ENCODE results near the gene CKAP2.
A peak's percentile ranks its signal among the peaks of the same experiment; 100 is the strongest.
"Not testable (repeated sequence)": the region's sequence is repeated elsewhere in the genome, so short reads cannot be mapped to it uniquely, and the experiment has no call there.

Gene CKAP2

DNA sequence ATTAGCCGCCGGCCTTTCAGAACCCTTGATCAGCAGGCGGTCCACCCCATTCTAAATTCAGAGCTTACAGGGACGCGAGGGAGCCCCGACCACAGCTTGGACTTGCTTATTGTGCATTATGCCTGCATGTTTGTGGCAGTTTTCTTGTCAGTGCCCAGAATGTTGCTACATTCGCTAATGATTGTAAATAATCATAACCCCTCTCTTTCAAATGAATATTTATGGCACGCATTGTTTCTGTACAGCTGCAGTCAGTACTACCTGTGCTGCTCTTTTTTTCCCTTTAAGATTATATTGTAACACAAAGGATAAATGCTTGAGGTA, 4.5 kb upstream of the CKAP2 start:
- no peaks in the 10 kb centered on the region for H3K36me3 ChIP-seq (ENCODE audit: control insufficient read depth in 5 of 5, insufficient read depth in 5 of 5, low read length in 5 of 5)
- H3K27ac ChIP-seq (ENCODE audit: low read depth, low read length): peak overlapping the region; percentile 87
- peaks cover 5 to 41% (median 29%) of the 10 kb centered on the region in 5 donors for H3K4me1 ChIP-seq (ENCODE audit: control insufficient read depth in 5 of 5, insufficient read depth in 5 of 5, low read length in 5 of 5)
- no peaks in the 10 kb centered on the region for H3K27me3 ChIP-seq (ENCODE audit: control insufficient read depth in 5 of 5, insufficient read depth in 4 of 5, low read length in 5 of 5)
- no peaks in the 10 kb centered on the region for H3K9me3 ChIP-seq (ENCODE audit: control insufficient read depth in 5 of 5, low read length in 5 of 5)
- H3K4me3 ChIP-seq (ENCODE audit: low read depth in 1 of 5, low read length in 5 of 5): peak overlapping the region in 3 of 5 donors; percentile 50 to 91 (median 74)
- H3K9ac ChIP-seq (ENCODE audit: low read length in 5 of 5): peak overlapping the region in 2 of 5 donors; percentile 41 to 84

DNA sequence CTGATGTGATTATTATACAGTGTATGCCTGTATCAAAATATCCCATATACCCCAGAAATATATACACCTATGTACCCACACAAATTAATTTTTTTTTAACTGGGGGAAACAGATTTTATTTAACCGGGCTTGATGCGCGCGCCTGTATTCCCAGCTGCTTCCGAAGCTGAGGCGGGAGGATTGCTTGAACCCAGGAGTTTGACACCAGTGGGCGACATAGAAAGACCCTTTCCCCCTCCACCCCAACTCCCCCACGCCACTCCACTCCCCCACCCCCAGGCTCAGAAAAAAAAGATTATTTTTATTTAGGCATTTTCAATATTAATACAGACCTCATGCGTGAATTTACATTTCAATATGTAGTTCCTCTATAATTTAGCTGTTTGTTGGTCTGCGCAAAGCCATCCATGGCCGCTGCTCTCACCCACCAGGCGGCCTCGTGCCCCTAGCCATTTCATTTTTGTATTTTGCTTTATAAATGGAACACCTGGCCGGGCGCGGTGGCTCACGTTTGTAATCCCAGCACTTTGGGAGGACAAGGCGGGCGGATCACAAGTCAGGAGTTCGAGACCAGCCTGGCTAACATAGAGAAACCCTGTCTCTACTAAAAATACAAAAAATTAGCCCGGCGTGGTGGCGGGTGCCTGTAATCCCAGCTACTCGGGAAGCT, 4.0 kb upstream of the CKAP2 start:
- H3K27ac ChIP-seq (ENCODE audit: low read depth, low read length): no peak overlapping the region
- no peaks in the 10 kb centered on the region for H3K36me3 ChIP-seq (ENCODE audit: control insufficient read depth in 5 of 5, insufficient read depth in 5 of 5, low read length in 5 of 5)
- no peaks in the 10 kb centered on the region for H3K27me3 ChIP-seq (ENCODE audit: control insufficient read depth in 5 of 5, insufficient read depth in 4 of 5, low read length in 5 of 5)
- H3K4me3 ChIP-seq (ENCODE audit: low read depth in 1 of 5, low read length in 5 of 5): no peak overlapping the region
- peaks cover 5 to 46% (median 34%) of the 10 kb centered on the region in 5 donors for H3K4me1 ChIP-seq (ENCODE audit: control insufficient read depth in 5 of 5, insufficient read depth in 5 of 5, low read length in 5 of 5)
- H3K9me3 ChIP-seq (ENCODE audit: control insufficient read depth in 5 of 5, low read length in 5 of 5): no peaks in the 10 kb centered on the region
- peak overlapping the region in 1 of 5 donors; percentile 41 for H3K9ac ChIP-seq (ENCODE audit: low read length in 5 of 5)

DNA sequence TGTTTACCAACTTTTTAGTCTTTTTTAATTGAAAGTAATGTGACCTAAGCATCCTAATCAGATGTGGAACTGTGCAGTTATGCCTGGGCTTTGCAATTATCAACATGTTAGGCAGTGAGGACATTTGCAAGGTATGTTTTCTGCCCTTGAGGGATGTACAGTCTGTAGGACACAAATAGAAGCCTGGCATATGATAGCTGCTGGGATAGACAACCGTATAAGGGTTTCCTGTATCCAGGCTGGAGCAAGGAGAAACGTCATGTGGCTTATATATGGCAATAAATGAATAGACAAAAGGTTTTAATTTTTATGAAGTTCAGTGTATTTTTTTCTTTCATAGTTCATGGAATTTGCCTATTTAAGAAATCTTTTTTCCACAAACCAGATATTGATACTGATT, 2.8 kb upstream of the CKAP2 start:
- Histone ChIP-seq H3K27me3 (ENCODE audit: control insufficient read depth in 5 of 5, insufficient read depth in 4 of 5, low read length in 5 of 5) (no peaks in the 10 kb centered on the region), H3K9me3 (ENCODE audit: control insufficient read depth in 5 of 5, low read length in 5 of 5) (no peaks in the 10 kb centered on the region), H3K4me1 (ENCODE audit: control insufficient read depth in 5 of 5, insufficient read depth in 5 of 5, low read length in 5 of 5) (peaks cover 5 to 46% (median 36%) of the 10 kb centered on the region in 5 donors), H3K36me3 (ENCODE audit: control insufficient read depth in 5 of 5, insufficient read depth in 5 of 5, low read length in 5 of 5) (no peaks in the 10 kb centered on the region), H3K4me3 (ENCODE audit: low read depth in 1 of 5, low read length in 5 of 5) (no peak overlapping the region), H3K9ac (ENCODE audit: low read length in 5 of 5) (no peak overlapping the region), H3K27ac (ENCODE audit: low read depth, low read length) (no peak overlapping the region)

DNA sequence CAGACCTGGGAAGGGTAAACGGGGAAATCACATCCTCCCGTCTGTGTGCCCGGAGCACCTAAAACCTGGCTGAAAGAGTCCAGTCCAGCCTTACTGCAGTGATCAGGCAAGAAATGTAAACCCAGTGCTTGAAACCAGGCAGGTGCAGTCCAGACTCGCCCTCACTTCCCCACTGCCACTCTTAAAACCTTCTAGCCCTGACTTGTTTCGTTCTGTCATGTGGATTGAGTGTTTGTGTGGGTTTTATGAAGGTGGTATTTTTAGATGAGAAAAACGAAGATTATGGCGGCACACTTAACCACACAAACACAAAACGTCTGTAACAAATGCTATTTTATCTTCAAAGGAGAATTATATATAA, 839 bp upstream of the CKAP2 start:
- Histone ChIP-seq H3K9ac (ENCODE audit: low read length in 5 of 5) (peak overlapping the region in 3 of 5 donors; percentile 12 to 83 (median 67)), H3K4me3 (ENCODE audit: low read depth in 1 of 5, low read length in 5 of 5) (peak overlapping the region; percentile 83 to 95 (median 93)), H3K4me1 (ENCODE audit: control insufficient read depth in 5 of 5, insufficient read depth in 5 of 5, low read length in 5 of 5) (peaks cover 2 to 28% (median 21%) of the 10 kb centered on the region in 5 donors), H3K27me3 (ENCODE audit: control insufficient read depth in 5 of 5, insufficient read depth in 4 of 5, low read length in 5 of 5) (no peaks in the 10 kb centered on the region), H3K9me3 (ENCODE audit: control insufficient read depth in 5 of 5, low read length in 5 of 5) (no peaks in the 10 kb centered on the region), H3K27ac (ENCODE audit: low read depth, low read length) (peak overlapping the region; percentile 76), H3K36me3 (ENCODE audit: control insufficient read depth in 5 of 5, insufficient read depth in 5 of 5, low read length in 5 of 5) (no peaks in the 10 kb centered on the region)

DNA sequence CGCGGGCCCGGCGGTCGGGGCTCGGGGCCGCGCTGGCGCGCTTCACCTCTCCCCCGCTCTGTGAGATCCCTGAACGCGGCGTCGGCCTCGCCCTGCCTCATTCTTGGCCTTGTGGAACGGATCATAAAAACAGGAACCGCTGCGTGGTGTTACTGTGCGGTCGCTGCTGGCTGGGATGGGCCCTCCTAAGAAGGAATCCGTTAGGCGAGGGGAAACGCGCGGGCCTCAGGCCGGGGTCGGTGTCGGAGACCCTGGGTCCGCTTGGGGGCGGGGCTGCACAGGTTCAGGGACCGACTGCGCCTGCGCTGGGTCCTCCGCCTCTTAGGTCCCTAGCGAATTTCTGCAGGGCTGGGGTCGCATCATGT, 381 bp downstream of the CKAP2 start:
- peaks cover 1 to 24% (median 21%) of the 10 kb centered on the region in 5 donors for H3K4me1 ChIP-seq (ENCODE audit: control insufficient read depth in 5 of 5, insufficient read depth in 5 of 5, low read length in 5 of 5)
- peak overlapping the region; percentile 76 for H3K27ac ChIP-seq (ENCODE audit: low read depth, low read length)
- H3K36me3 ChIP-seq (ENCODE audit: control insufficient read depth in 5 of 5, insufficient read depth in 5 of 5, low read length in 5 of 5): peaks cover 0 to under 1% (median 0%) of the 10 kb centered on the region in 5 donors
- peak overlapping the region; percentile 75 to 93 (median 91) for H3K4me3 ChIP-seq (ENCODE audit: low read depth in 1 of 5, low read length in 5 of 5)
- H3K9me3 ChIP-seq (ENCODE audit: control insufficient read depth in 5 of 5, low read length in 5 of 5): no peaks in the 10 kb centered on the region
- no peaks in the 10 kb centered on the region for H3K27me3 ChIP-seq (ENCODE audit: control insufficient read depth in 5 of 5, insufficient read depth in 4 of 5, low read length in 5 of 5)
- H3K9ac ChIP-seq (ENCODE audit: low read length in 5 of 5): peak overlapping the region in 4 of 5 donors; percentile 67 to 83 (median 81)

DNA sequence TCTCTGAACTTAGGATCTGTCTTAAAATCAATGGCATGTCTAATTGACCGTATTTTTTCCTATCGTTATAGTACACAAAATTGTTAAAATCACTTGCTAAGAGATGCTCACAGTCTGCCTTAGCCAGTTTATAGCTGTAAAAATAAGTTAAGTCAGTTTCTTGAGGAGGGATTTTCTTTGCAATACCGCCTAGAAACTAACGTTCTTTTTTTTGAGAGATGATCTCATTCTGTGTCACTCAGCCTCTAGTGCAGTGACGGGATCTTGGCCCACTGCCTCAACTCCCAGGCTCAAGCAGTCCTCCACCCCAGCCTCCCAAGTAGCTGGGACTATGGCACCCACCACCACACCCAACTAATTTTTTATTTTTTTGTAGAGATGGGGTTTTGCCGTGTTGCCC, 4.4 kb downstream of the CKAP2 start:
- Histone ChIP-seq H3K9me3 (ENCODE audit: control insufficient read depth in 5 of 5, low read length in 5 of 5) (no peaks in the 10 kb centered on the region), H3K4me3 (ENCODE audit: low read depth in 1 of 5, low read length in 5 of 5) (no peak overlapping the region), H3K27me3 (ENCODE audit: control insufficient read depth in 5 of 5, insufficient read depth in 4 of 5, low read length in 5 of 5) (no peaks in the 10 kb centered on the region), H3K9ac (ENCODE audit: low read length in 5 of 5) (no peak overlapping the region), H3K27ac (ENCODE audit: low read depth, low read length) (no peak overlapping the region), H3K36me3 (ENCODE audit: control insufficient read depth in 5 of 5, insufficient read depth in 5 of 5, low read length in 5 of 5) (peaks cover 12 to 28% (median 17%) of the 10 kb centered on the region in 5 donors), H3K4me1 (ENCODE audit: control insufficient read depth in 5 of 5, insufficient read depth in 5 of 5, low read length in 5 of 5) (peaks cover 0 to 15% (median 12%) of the 10 kb centered on the region in 5 donors)

DNA sequence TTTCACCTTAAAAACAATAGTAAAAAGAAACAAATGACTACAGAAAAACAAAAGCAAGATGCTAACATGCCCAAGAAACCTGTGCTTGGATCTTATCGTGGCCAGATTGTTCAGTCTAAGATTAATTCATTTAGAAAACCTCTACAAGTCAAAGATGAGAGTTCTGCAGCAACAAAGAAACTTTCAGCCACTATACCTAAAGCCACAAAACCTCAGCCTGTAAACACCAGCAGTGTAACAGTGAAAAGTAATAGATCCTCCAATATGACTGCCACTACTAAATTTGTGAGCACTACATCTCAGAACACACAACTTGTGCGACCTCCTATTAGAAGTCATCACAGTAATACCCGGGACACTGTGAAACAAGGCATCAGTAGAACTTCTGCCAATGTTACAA, 6.0 kb downstream of the CKAP2 start:
- H3K27ac ChIP-seq (ENCODE audit: low read depth, low read length): no peak overlapping the region
- H3K36me3 ChIP-seq (ENCODE audit: control insufficient read depth in 5 of 5, insufficient read depth in 5 of 5, low read length in 5 of 5): peaks cover 12 to 35% (median 19%) of the 10 kb centered on the region in 5 donors
- peaks cover 0 to 3% (median 2%) of the 10 kb centered on the region in 5 donors for H3K4me1 ChIP-seq (ENCODE audit: control insufficient read depth in 5 of 5, insufficient read depth in 5 of 5, low read length in 5 of 5)
- H3K4me3 ChIP-seq (ENCODE audit: low read depth in 1 of 5, low read length in 5 of 5): no peak overlapping the region
- H3K27me3 ChIP-seq (ENCODE audit: control insufficient read depth in 5 of 5, insufficient read depth in 4 of 5, low read length in 5 of 5): no peaks in the 10 kb centered on the region
- peak overlapping the region in 1 of 5 donors; percentile 24 for H3K9ac ChIP-seq (ENCODE audit: low read length in 5 of 5)
- no peaks in the 10 kb centered on the region for H3K9me3 ChIP-seq (ENCODE audit: control insufficient read depth in 5 of 5, low read length in 5 of 5)

DNA sequence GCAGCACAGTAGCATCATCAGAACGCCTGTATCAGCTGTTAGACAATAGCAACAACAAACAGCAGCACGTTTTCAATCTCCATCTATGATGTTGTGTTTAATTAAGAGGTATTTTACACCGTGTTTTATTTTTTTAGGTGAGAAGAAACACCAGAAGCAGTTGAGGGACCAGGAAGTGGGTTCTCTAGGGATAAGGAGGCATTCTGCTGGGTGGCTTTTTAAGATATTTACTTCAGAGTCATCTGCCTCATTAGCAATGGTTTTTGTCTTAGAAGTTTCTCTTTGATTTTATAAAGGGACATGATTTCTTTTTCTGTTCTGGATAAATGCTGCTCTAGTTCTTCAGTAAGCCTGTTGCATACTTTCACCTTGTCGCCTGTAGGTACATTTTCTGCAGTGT, 8.2 kb downstream of the CKAP2 start:
- Histone ChIP-seq H3K36me3 (ENCODE audit: control insufficient read depth in 5 of 5, insufficient read depth in 5 of 5, low read length in 5 of 5) (peaks cover 12 to 39% (median 22%) of the 10 kb centered on the region in 5 donors), H3K4me3 (ENCODE audit: low read depth in 1 of 5, low read length in 5 of 5) (no peak overlapping the region), H3K9me3 (ENCODE audit: control insufficient read depth in 5 of 5, low read length in 5 of 5) (no peaks in the 10 kb centered on the region), H3K9ac (ENCODE audit: low read length in 5 of 5) (no peak overlapping the region), H3K4me1 (ENCODE audit: control insufficient read depth in 5 of 5, insufficient read depth in 5 of 5, low read length in 5 of 5) (no peaks in the 10 kb centered on the region), H3K27me3 (ENCODE audit: control insufficient read depth in 5 of 5, insufficient read depth in 4 of 5, low read length in 5 of 5) (no peaks in the 10 kb centered on the region), H3K27ac (ENCODE audit: low read depth, low read length) (no peak overlapping the region)

DNA sequence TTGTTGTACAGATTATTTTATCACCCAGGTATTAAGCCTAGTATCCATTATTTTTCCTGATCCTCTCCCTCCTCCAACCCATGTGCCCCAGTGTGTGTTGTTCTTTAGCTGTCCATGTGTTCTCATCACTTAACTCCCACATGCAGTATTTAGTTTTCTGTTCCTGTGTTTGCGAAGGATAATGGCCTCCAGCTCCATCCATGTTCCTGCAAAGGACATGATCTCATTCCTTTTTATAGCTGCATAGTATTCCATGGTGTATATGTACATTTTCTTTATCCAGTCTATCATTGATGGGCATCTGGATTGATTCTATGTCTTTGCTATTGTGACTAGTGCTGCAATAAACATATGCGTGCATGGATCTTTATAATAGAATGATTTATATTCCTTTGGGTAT, 13.2 kb downstream of the CKAP2 start:
- H3K4me1 ChIP-seq (ENCODE audit: control insufficient read depth in 5 of 5, insufficient read depth in 5 of 5, low read length in 5 of 5); H3K4me3 ChIP-seq (ENCODE audit: low read depth in 1 of 5, low read length in 5 of 5); H3K9me3 ChIP-seq (ENCODE audit: control insufficient read depth in 5 of 5, low read length in 5 of 5); H3K27me3 ChIP-seq (ENCODE audit: control insufficient read depth in 5 of 5, insufficient read depth in 4 of 5, low read length in 5 of 5); H3K27ac ChIP-seq (ENCODE audit: low read depth, low read length); H3K9ac ChIP-seq (ENCODE audit: low read length in 5 of 5): not testable (repeated sequence)
- H3K36me3 ChIP-seq (ENCODE audit: control insufficient read depth in 5 of 5, insufficient read depth in 5 of 5, low read length in 5 of 5): peaks cover 0 to 25% (median 10%) of the 10 kb centered on the region in 5 donors

DNA sequence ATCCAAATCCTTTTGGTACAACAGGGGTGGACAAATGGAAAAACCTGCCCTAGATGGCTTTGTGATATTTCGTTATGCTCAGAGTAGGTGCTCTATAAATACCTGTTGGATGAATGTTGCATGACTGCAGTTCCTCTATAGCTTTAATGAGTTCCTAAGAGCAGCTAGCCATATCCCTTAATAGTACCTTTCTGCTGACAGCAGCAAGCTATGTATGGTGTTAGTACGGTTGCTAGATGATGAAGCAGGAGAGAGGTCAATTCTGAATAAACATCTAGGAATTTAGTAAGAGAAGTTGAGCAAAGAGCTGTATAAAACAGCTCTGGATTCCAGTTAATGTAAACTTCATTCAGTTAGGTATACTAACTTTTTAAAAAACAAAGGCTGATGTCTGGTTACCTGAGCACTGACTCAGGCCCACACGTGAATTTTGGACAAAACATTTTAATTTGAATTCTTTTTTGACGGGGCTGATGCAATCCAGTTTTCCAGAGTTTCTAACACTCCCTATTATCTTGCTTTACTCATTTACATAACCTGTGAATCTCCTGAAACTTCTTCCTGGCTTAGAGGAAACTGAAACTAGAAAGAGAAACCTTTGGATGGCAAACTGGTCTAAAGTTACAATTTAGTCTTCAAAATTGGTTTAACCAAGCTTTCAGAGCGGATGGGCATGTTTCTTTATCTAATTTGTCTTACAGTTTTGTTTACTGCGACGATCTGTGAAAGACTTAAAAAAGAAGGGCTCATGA, 25.6 kb downstream of the CKAP2 start:
- H3K4me3 ChIP-seq (ENCODE audit: low read depth in 1 of 5, low read length in 5 of 5); H3K4me1 ChIP-seq (ENCODE audit: control insufficient read depth in 5 of 5, insufficient read depth in 5 of 5, low read length in 5 of 5); H3K9me3 ChIP-seq (ENCODE audit: control insufficient read depth in 5 of 5, low read length in 5 of 5); H3K36me3 ChIP-seq (ENCODE audit: control insufficient read depth in 5 of 5, insufficient read depth in 5 of 5, low read length in 5 of 5); H3K27me3 ChIP-seq (ENCODE audit: control insufficient read depth in 5 of 5, insufficient read depth in 4 of 5, low read length in 5 of 5); H3K9ac ChIP-seq (ENCODE audit: low read length in 5 of 5); H3K27ac ChIP-seq (ENCODE audit: low read depth, low read length): not testable (repeated sequence)
